GM12878 (cell line): ENCODE results near the gene NTPCR. TPM values are rescaled to one million over a fixed set of nuclear protein-coding genes. Genes with fewer than 3 reads are reported as not detected.

Experiments used
- CTCF ChIP-seq, 3 experiments: IDR thresholded peaks in 2 of 3; conservative IDR thresholded peaks in 1 of 3; 2 replicates each; pipeline ENCODE4 v1.5.1; 2011; ENCODE audit warnings: low read depth in 3 of 3, low read length in 3 of 3, mild to moderate bottlenecking in 3 of 3, control low read depth in 2 of 3, moderate library complexity in 2 of 3, inconsistent platforms in 1 of 3, mixed read lengths in 1 of 3; ENCODE audit not compliant: control insufficient read depth in 2 of 3, insufficient read depth in 1 of 3; ENCODE audit errors: extremely low read depth in 1 of 3
- E2F8 ChIP-seq: fragments of 450-650 bp; IDR thresholded peaks from 2 replicates; pipeline ENCODE4 v1.6.1; 2018; ENCODE audit warnings: mild to moderate bottlenecking, low read depth, moderate library complexity; ENCODE audit not compliant: partially characterized antibody
- E4F1 ChIP-seq: fragments of 450-650 bp; IDR thresholded peaks from 2 replicates; pipeline ENCODE4 v1.6.1; 2018; ENCODE audit warnings: borderline replicate concordance, mild to moderate bottlenecking; ENCODE audit not compliant: partially characterized antibody
- EED ChIP-seq: sonication (generic); IDR thresholded peaks from 2 replicates; pipeline ENCODE4 v1.6.1; 2016; ENCODE audit warnings: antibody characterized with exemption, low read depth
- ETV6 ChIP-seq, 2 experiments: fragments of 450-650 bp in 1 of 2; IDR thresholded peaks in 1 of 2; conservative IDR thresholded peaks in 1 of 2; 2 replicates each; pipeline ENCODE4 v1.6.1; 2014; ENCODE audit warnings: antibody characterized with exemption in 1 of 2, borderline replicate concordance in 1 of 2, low read depth in 1 of 2, mild to moderate bottlenecking in 1 of 2, moderate library complexity in 1 of 2
- MLLT1 ChIP-seq: fragments of 450-650 bp; IDR thresholded peaks from 2 replicates; pipeline ENCODE4 v1.6.1; 2016; ENCODE audit warnings: mild to moderate bottlenecking
- PKNOX1 ChIP-seq: fragments of 450-650 bp; IDR thresholded peaks from 2 replicates; pipeline ENCODE4 v1.6.1; 2016; ENCODE audit warnings: mild to moderate bottlenecking
- SRF ChIP-seq, 2 experiments: IDR thresholded peaks; 2 replicates each; pipeline ENCODE4 v1.6.1; 2011; ENCODE audit warnings: low read depth in 2 of 2, low read length in 2 of 2, mild to moderate bottlenecking in 1 of 2, moderate library complexity in 1 of 2
- TBL1XR1 ChIP-seq: IDR thresholded peaks from 2 replicates; pipeline ENCODE4 v1.6.1; 2012; ENCODE audit warnings: low read depth, low read length, improper control_type of control experiment
- WRNIP1 ChIP-seq: IDR thresholded peaks from 2 replicates; pipeline ENCODE4 v1.6.1; 2011; ENCODE audit warnings: low read depth, low read length, improper control_type of control experiment, borderline replicate concordance
- ZBTB40 ChIP-seq: fragments of 450-650 bp; IDR thresholded peaks from 2 replicates; pipeline ENCODE4 v1.6.1; 2016; ENCODE audit warnings: mild to moderate bottlenecking, moderate library complexity, borderline replicate concordance
- polyA plus RNA-seq, 11 experiments: library from polyadenylated mRNA; depleted of rRNA in 4 of 11; unstranded in 6 of 11; stranded (reverse) in 5 of 11; fragments of >200 nt; fragmentation: Nextera tagmentation in 4 of 11; fragmentation: Illumina TruSeq in 1 of 11; extraction: Ambion mirVana in 4 of 11; extraction: Trizol in 1 of 11; gene quantifications; 1 replicate in 1 of 11; 2 replicates in 10 of 11; pipeline versions ENCODE4 v1.2.1 to v1.2.3, GENCODE V29; 2011 to 2016; ENCODE audit warnings: inconsistent platforms in 2 of 11, missing spikeins in 2 of 11, low read depth in 1 of 11
- total RNA-seq, 4 experiments: library from RNA; depleted of rRNA in 3 of 4; stranded (reverse); fragments of >200 nt in 3 of 4; fragmentation: Illumina TruSeq in 1 of 4; extraction: Trizol in 1 of 4; gene quantifications; 2 replicates each; pipeline versions ENCODE4 v1.2.1 to v1.2.3, GENCODE V29; 2013 to 2021

NTPCR gene
- total and polyA plus RNA-seq, 10 of the 15 experiments (the other 5 are each of a cell fraction or from before 2014, with no cell fraction given): 25.4 to 109 (median 56.6) TPM

- TF ChIP-seq ZBTB40 (no peak), E4F1 (no peak), ETV6 (conservative IDR thresholded peaks at IDR 0.05 in 1 of 2, IDR thresholded peaks at IDR 0.05 in 1 of 2; ENCODE audit: borderline replicate concordance in 1 of 2, low read depth in 1 of 2) (no peak), CTCF (IDR thresholded peaks at IDR 0.05 in 2 of 3, conservative IDR thresholded peaks at IDR 0.05 in 1 of 3; ENCODE audit: control insufficient read depth in 2 of 3, extremely low read depth in 1 of 3, insufficient read depth in 1 of 3, low read depth in 3 of 3, low read length in 3 of 3) (peak; percentile 65 to 87 (median 78)), PKNOX1 (peak; percentile 42; the same call in 1 of the 2 replicates), TBL1XR1 (no peak), MLLT1 (no peak), E2F8 (no peak), EED (peak; percentile 63), WRNIP1 (no peak), SRF (IDR thresholded peaks at IDR 0.05; ENCODE audit: low read depth in 2 of 2, low read length in 2 of 2) (no peak)
These were observed 2.4 kb downstream of the NTPCR start (continued) for GRCh38 chr1:232952514-232953499.
